Left renal pelvis (tissue), 4 donors: ENCODE data around the gene TRMT10B. TPM values are rescaled to one million over a fixed set of nuclear protein-coding genes. Genes with fewer than 3 reads are reported as not detected.
A peak's percentile ranks its signal among the peaks of the same experiment; 100 is the strongest.
"Not testable (repeated sequence)": the region's sequence is repeated elsewhere in the genome, so short reads cannot be mapped to it uniquely, and the experiment has no call there.

Experiments used
- DNase-seq, 4 donors: peaks; one replicate each; pipeline ENCODE4 v3.0.0-alpha.2; 2013; ENCODE audit warnings: low read depth in 4 of 4, low spot score in 3 of 4
- polyA plus RNA-seq, 4 donors: library from polyadenylated mRNA; unstranded; fragments of 120-200 nt; gene quantifications; one replicate each; pipeline ENCODE4 v1.2.1, GENCODE V29; 2013; ENCODE audit not compliant: insufficient read length in 4 of 4

TRMT10B gene
- polyA plus RNA-seq, 4 donors, result 12.8 to 25.2 (median 16.4) TPM

DNA sequence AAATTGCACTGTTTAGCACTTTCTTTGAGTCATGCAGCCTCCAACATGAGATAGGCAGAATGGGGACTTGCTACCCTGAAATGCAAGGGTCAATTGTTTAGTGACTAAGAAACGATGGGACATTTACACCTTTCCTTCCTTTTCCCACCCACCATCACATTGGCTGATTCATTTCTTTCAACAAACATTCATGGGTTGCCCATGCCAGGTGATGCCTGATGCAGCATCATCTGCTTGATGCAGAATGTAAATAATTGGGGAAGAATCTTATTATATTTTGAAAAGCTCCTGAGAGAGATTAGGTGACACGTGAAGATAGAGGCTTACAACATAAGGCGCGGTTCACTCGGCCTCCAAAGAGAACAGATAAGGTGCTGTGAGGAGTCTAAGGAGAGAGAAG, 4.5 kb upstream of the TRMT10B start:
- no peak for DNase-seq

DNA sequence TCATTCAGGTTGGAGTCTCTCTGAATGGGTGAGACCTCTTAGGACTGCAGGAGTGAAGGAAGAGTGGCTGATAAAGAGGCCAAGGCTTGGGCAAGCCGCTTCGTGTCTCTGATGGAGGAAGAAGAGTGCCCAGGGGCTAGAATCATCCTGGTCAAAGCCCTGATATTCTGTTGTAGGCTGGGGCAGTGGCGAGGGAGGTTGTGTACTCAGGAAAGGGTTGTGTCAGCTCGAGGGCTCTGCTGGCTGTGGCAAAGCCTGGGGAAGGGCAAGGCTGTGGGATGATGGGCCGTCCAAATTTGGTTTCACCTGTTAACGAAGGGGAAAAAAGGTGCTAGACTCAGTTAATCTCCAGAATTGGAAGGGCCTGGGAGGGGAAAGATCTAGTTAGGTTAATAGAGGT, 2.4 kb upstream of the TRMT10B start:
- DNase-seq, result no peak

DNA sequence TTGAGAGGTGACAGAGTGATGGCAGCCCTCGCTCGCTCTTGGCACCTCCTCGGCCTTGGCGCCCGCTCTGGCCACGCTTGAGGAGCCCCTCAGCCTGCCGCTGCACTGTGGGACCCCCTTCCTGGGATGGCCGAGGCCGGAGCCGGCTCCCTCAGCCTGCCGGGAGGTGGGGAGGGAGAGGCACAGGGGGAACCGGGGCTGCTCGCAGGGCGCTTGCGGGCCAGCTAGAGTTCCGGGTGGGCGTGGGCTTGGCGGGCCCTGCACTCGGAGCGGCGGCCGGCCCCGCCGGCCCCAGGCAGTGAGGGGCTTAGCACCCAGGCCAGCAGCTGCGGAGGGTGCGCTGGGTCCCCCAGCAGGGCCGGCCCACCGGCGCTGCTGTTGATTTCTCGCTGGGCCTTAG, 1.9 kb upstream of the TRMT10B start:
- not testable (repeated sequence) for DNase-seq

DNA sequence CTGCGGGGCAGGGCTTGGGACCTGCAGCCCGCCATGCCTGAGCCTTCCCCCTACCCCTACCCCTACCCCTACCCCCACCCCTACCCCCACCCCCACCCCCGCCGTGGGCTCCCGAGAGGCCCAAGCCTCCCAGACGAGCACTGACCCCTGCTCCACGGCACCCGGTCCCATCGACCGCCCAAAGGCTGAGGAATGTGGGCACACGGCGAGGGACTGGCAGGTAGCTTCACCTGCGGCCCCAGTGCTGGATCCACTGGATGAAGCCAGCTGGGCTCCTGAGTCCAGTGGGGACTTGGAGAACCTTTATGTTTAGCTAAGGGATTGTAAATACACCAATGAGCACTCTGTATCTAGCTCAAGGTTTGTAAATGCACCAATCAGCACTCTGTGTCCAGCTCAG, 1.5 kb upstream of the TRMT10B start:
- not testable (repeated sequence) for DNase-seq

DNA sequence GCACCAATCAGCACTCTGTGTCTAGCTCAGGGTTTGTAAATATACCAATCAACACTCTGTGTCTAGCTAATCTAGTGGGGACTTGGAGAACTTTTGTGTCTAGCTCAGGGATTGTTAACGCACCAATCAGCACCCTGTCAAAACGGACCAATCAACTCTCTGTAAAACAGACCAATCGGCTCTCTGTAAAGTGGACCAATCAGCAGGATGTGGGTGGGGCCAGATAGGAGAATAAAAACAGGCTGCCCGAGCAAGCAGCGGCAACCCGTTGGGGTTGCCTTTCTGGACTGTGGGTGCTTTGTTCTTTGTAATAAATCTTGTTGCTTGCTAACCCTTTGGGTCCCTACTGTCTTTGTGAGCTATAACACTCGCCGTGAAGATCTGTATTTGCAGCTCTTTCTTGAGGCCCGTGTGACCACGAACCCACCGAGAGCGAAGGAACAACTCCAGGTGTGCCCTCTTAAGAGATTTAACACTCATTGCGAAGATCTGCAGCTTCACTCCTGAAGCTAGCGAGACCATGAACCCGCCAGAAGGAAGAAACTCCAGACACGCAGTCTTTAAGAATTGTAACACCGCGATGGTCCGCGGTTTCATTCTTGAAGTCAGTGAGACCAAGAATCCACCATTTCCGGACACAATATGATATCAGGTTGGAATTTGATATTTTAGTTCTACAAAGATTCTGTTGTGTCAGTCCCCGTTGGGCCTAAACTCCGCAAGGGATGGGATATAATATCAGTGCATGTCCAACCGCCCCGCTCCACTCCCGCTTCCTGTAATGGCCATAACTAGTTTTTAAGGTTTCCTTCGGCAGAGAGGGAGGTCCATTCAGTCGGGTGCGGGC, 740 bp upstream of the TRMT10B start:
- DNase-seq, result no peak

DNA sequence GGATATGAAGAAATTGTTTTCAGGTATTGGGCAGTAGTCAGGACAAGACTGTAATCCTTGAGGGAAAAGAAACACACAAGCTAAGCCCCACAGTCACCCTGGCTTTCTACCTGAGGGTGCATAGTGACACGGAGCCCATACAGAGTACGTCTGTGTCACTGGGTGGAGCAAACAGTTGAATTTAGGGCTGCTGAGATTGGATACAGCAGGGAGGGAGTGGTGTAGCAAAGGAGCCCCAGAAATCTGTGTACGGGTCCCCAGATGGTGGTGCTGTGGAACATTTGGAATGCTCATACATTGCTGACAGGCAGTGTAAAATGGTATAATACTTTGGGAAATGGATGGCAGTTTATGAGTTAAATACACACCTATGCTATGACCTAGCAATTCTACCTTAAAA, 5.1 kb downstream of the TRMT10B start:
- no peak for DNase-seq

DNA sequence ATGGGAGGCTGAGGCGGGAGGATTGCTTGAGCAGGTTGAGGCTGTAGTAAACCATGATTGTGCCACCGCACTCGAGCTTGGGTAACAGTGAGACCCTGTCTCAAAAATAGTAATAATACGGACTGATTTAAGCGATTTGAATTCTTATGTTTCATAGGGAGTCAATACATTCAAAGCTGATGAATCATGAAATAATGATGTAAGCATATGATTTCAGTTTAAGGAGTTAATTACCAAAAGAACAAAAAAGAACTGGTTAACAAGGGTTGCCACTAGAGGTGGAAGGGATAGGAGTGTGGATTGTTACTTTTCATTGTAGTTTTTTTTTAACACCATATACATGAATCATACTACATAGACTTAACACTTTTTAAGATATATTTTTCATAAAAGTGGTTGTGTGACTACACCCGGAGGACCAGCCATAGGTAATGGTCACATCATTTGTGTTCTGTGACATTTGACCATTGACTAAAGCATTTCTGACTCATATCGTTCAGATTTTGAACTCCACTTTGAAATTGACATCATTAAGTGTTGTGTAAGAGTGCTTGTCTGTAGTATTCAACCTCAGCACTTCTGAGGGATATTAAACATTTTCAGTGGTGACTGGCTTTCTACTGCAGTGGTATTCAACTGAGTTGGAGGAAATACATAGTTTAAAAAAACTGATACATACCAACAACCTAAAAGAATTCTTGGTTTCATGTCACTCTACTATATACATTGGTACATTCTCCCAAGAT, 7.0 kb downstream of the TRMT10B start:
- no peak for DNase-seq

DNA sequence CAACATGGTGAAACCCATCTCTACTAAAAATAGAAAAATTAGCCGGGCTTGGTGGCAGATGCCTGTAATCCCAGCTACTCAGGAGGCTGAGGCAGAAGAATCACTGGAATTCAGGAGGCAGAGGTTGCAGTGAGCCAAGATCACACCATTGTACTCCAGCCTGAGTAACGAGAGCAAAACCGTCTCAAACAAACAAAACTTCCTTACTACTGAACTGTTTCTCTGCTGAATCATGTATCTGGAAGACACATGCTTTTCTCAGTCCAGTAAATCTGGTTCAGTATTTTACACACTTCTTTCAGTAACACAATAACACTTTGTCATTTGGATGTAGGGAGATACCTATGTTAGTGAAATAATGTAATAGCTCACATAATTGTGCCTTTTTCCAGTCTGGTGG, 7.9 kb downstream of the TRMT10B start:
- DNase-seq, result no peak

DNA sequence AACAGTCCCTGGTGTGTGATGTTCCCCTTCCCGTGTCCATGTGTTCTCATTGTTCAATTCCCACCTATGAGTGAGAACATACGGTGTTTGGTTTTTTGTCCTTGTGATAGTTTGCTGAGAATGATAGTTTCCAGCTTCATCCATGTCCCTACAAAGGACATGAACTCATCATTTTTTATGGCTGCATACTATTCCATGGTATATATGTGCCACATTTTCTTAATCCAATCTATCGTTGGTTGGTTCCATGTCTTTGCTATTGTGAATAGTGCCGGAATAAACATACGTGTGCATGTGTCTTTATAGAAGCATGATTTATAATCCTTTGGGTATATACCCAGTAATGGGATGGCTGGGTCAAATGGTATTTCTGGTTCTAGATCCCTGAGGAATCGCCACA, 11.7 kb downstream of the TRMT10B start:
- DNase-seq, result not testable (repeated sequence)

DNA sequence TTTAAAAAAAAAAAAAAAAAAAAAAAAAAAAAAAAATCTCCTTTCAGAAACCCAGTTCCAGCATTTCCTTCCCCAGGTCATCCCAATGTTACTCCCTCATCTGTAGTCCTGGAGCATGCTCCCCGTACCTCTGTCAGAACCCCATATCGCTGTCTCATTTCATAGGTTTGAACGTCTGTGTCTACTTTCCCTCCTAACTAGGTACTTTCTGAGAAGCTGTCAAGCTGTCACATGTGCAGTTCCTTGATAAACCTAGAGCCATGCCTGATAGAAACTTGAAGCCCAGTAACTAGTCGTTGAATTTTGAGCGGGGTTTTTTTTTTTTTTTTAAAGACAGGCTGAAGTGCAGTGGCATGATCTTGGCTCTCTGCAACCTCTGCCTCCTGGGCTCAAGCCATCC, 15.7 kb downstream of the TRMT10B start:
- DNase-seq, result no peak

DNA sequence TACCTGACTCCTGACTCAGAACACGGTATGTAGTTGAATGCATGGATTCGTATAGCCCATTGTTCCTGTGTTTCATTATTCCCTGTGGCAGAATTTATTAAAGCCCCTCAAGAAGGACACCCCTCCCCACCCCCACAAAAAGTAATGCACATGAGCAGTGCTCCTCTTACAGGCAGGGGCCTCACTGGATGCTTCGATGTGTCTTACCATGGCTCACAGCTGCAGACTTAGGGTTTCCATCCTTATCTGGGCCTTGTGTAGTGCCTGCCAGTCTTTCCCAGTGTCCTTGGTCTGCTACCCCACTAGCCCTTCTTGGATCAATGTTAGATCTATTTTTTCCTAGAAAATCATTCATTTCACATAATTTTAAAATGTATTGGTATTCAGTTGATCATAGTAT, 16.4 kb downstream of the TRMT10B start:
- DNase-seq, result no peak

DNA sequence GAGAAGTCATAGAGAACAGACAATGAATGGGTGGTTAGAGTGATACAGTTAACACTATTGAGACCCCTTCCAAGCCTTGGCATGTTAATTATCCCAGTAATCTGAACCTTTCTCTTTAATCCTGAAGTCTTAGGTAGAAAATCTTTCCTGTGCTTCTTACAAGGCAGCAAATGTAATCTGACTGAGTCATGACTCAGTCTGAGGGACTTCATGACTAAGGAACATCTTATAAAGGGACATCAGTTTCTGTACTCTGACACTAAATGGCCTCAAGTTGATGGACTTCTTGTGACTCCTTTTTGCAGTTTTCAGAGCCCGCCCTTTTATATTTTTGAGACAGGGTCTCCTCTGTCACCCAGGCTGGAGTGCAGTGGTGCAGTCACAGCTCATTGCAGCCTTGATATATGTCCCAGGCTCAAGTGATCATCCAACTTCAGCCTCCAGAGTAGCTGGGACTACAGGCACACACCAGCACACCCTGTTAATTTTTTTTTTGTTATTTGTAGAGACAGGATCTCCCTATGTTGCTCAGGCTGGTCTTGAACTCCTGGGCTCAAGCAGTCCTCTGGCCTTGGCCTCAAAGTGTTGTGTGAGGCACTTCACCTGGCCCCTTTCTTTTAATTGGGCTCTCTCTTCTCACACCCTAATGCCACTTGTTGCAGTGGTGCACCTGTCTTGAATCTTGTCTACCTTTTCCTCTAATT, 21.8 kb downstream of the TRMT10B start:
- DNase-seq, result no peak

DNA sequence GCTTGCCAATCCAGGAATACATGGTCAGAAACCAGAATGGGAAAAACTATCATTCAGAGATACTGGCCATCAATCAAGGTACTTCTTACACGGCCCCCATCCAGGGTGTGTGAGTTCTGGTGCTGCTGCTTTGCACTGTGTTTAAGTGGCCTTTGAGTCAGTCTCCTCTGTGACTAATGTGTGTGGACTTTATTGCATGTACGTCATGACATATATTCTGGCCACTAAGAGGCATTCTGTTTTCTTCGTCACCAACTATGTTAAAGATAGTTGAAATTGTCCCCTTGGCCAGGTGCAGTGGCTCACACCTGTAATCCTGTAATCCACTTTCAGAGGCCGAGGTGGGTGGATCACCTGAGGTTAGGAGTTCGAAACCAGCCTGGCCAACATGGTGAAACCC, 22.7 kb downstream of the TRMT10B start:
- DNase-seq, result no peak

DNA sequence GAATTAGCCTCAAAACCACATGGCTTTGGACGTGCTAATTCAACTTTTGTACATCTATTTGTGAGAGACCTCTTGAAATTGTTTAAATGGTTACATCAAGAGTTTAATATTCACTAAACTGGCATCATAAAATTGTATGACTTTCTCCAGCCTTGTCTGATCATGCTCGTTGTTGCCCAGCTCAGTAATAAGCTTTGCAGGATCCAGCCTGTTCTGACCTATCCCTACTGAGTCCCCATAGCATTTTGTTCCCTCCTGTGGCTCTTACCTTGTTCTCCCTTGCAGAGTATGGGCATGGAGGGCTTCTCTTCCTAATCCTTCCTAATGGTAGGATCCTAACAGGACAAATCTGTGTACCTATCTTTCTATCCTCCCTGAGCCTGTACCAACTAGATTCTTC, 24.9 kb downstream of the TRMT10B start:
- DNase-seq, result no peak

DNA sequence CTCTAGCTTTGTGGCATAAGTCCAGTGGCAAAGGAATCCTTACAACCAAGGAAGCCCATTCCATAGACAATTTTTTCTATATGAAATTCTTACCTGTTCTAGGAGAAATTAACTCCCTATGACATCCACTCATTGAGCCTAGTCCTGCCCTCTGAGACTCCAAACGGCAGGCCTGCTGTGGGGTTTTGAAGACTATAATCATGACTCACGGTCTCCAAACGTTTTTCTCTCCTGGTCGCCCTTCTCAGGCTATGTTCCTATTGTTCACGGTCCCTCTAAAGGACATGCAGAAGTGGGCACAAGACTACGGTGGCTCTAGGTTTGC, 30.6 kb downstream of the TRMT10B start:
- DNase-seq, result no peak

DNA sequence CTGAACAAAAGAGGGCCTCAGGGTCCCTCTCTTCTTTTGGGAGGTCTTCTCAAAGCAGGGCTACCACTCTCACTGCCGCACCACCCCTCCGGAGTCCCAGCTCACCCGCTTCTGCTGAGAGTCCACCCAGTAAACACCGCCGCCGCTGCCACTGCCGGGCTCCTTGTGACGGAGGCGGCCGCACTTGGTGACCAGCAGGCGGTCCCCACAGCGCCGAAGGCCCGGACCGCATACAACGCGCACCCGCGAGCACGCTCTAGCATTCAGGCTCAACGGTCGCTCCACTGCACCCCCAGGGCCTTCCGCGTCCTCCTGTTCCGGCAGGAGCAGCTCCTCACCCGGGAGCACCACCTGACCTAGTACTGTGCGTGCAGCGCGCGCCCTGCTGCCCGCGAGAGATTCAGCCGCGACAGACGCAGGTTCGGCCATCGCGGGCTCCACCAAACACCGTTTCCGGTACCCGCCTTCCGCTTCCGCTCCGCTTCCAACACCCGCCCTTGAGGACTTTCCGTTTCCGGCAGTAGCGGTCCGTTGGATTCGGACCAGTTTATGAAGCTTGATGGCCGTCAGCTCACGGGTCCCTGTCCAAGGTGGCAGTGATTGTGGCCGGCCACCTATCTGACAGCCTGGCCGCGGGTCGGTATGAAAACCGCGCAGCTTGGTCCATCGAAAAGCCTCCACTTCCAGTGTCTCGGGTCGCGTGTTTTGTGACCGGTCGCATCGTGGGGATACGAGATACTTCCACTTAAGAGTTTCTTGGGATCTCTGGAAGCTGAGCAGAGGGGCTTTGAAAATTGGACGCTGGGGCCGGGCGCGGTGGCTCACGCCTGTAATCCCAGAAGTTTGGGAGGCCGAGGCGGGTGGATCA, 31.2 kb downstream of the TRMT10B start, which contains the start of gene EXOSC3:
TSS of gene EXOSC3 (minus strand) at position 449 of the 868 bp plus-strand sequence. CDS start at position 429, 20 bp downstream.
- DNase-seq, result peak; percentile 73 to 86 (median 78)

DNA sequence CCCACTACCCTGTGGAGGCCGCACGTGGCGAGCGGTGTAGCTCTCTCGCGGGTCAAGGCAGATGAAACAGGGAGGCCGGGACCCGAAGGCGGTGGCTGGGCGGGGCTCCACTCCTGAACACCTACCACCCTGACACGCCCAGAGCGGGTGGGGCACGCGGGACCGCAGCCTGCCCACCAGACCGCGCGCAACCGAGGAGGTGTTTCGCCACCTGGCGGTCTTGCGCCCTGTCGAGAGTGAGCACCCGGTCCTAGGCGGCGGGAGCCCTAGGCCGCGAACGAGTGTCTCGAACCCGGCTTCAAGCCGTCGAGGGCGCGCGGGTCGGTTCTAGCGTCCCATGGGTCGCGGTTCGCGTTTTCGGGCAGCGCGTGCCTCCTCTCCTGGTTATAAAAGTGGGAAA, 33.5 kb downstream of the TRMT10B start:
- DNase-seq, result no peak

DNA sequence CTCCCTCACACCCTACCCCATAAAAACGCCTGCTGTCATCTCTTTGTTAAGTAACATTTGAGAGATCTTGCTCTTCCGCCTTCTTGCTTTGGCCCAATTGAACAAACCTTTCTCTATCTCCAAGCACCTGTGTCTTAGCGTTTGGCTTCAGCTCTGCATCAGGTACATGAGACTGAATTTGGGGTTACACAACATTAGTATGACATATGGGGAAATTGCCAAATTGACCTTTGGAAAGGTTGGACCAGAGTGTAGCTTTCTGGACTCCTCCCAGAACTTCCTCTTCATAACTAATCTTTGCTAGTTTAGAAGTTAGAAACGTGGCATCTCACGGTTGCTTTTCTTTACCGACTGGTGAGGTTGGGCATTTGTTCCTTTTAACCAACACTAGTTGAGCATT, 34.7 kb downstream of the TRMT10B start:
- DNase-seq, result no peak

DNA sequence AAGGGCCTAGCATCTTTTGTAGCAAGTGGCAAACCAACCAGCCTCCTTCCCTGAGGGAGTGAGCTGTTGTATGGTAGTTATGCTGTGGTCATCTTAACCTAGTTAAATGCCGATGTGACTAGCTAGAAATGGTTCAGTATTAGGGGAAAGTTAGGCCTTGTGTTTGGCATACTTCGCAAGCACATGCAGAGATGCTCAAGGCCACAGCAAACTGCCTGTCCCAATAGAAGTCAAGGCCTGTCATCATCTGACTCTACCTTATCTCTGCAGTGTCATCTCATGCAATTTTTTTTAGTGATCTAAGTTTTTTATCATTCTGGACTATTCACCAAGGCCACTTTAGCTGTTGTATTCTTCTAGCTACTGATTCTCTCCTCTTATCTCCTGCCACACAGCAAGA, 36.5 kb downstream of the TRMT10B start:
- no peak for DNase-seq

DNA sequence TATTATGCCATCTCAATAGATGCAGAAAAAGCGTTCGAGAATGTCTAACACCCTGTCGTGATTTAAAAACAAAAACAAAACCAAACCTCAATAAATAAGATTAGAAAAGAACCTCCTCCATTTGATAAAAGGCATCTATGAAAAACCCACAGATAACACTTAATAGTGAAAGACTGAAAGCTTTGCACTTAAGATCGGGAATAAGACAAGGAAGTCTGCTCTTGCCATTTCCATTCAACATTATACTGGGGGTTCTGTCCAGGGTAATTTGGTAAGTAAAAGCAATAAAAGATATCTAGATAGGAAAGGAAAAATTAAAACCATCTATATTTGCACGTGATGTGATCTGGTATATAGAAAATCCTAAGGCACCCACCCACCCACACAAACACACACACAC, 38.5 kb downstream of the TRMT10B start:
- DNase-seq, result no peak

DNA sequence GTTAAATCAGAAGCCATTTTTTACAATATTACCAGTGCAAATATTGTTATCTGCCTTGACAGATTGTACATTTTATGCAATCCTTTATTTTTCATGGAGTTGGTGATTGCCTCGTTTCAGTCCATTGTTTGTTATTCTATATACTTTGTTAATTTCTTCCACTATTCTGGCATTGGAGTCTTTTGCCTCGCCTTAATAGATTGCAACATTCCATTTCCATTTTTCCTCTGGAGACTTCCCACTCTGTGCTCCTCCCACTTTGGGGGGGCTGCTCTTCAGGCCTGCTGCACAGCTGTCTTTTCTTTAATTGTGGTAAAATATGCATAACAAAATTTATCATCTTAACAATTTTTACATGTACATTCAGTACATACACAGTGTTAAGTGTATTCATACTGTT, 42.6 kb downstream of the TRMT10B start:
- no peak for DNase-seq
